Stomach (tissue), 9 donors: ENCODE data around the gene WDR82. TPM values are rescaled to one million over a fixed set of nuclear protein-coding genes. Genes with fewer than 3 reads are reported as not detected.

ENCODE experiments used
- DNase-seq, 2 donors: peaks; one replicate each; pipeline versions ENCODE4 v3.0.0 to v3.0.0-alpha.2; 2013 to 2019
- H3K27ac ChIP-seq, 5 donors: fragments of 200-600 bp in 4 of 5; sonication (generic) in 4 of 5; one replicate each; pipeline ENCODE4 v1.5.1; 2013 to 2019; ENCODE audit warnings: mild to moderate bottlenecking in 1 of 5, moderate library complexity in 1 of 5
- H3K27me3 ChIP-seq, 3 donors: fragments of 200-600 bp; sonication (generic); one replicate each; pipeline ENCODE4 v1.5.1; 2017 to 2019; ENCODE audit warnings: mixed run types in 1 of 3
- H3K36me3 ChIP-seq, 4 donors: fragments of 200-600 bp; sonication (generic); 1 replicate in 3 of 4; 2 replicates in 1 of 4; pipeline ENCODE4 v1.5.1; 2016 to 2019
- H3K4me1 ChIP-seq, 4 donors: fragments of 200-600 bp; sonication (generic); one replicate each; pipeline ENCODE4 v1.5.1; 2016 to 2019
- H3K4me3 ChIP-seq, 4 donors: fragments of 200-600 bp; sonication (generic) in 3 of 4; one replicate each; pipeline ENCODE4 v1.5.1; 2016 to 2019; ENCODE audit warnings: mild to moderate bottlenecking in 1 of 4
- H3K9me3 ChIP-seq, 4 donors: fragments of 200-600 bp; sonication (generic); one replicate each; pipeline ENCODE4 v1.5.1; 2016 to 2019
- CTCF ChIP-seq, 7 experiments: fragments of 450-650 bp in 4 of 7; fragments of 200-600 bp in 3 of 7; sonication (generic) in 3 of 7; IDR thresholded peaks; one replicate each; pipeline ENCODE4 v1.5.1; 2016 to 2019; ENCODE audit warnings: antibody characterized with exemption in 7 of 7, control low read depth in 2 of 7, mild to moderate bottlenecking in 1 of 7
- EP300 ChIP-seq: sonication (generic); formaldehyde crosslinking; IDR thresholded peaks from one replicate; pipeline ENCODE4 v1.6.1; 2017; ENCODE audit warnings: antibody characterized with exemption
- POLR2A ChIP-seq, 4 donors: fragments of 450-650 bp; IDR thresholded peaks; one replicate each; pipeline ENCODE4 v1.6.1; 2016; ENCODE audit warnings: antibody characterized with exemption in 4 of 4, control low read depth in 2 of 4, mild to moderate bottlenecking in 1 of 4, moderate library complexity in 1 of 4
- POLR2AphosphoS5 ChIP-seq, 3 donors: sonication (generic); formaldehyde crosslinking; IDR thresholded peaks; one replicate each; pipeline ENCODE4 v1.6.1; 2016; ENCODE audit warnings: antibody characterized with exemption in 3 of 3
- WGBS, 5 donors: extraction: QIAGEN DNeasy Blood & Tissue Kit in 3 of 5; methylation state at CpG; one replicate each; pipeline versions ENCODE4 v1.1.5 to v1.1.7; 2013 to 2018; 5-methylcytosine and 5-hydroxymethylcytosine counted together
- intact Hi-C: fragments of 100-400 bp; cut with DNase I; formaldehyde crosslinking; loops from one replicate; pipeline ENCODE4 v1.15.1; 2023; ENCODE audit warnings: low total_unique reads
- polyA plus RNA-seq, 3 donors: library from polyadenylated mRNA; stranded (reverse); fragments of 200-250 nt; gene quantifications; one replicate each; pipeline ENCODE4 v1.2.3, GENCODE V29; 2013
- total RNA-seq, 5 donors: library from RNA; depleted of rRNA; stranded (reverse); fragments of >200 nt; gene quantifications; one replicate each; pipeline versions ENCODE4 v1.1.0 to v1.2.3, GENCODE V29; 2014 to 2016
- donor health status: healthy with polysubstance abuse.
- donor health status: Bipolar disorder and iron deficiency.
- donor health status: healthy.

WDR82 gene
- total and polyA plus RNA-seq, 8 donors = 8.2 to 64.8 (median 29.2) TPM

- H3K4me1 ChIP-seq = peaks cover 1 to 22% (median 9%) of the 10 kb centered on the region in 4 donors
- H3K9me3 ChIP-seq = no peaks in the 10 kb centered on the region
- H3K4me3 ChIP-seq = no peak within 1 kb of the TSS
- H3K27ac ChIP-seq = peak within 1 kb of the TSS in 1 of 5 donors; percentile 42
- intact Hi-C loops = no loop called here
- TF ChIP-seq CTCF (IDR thresholded peaks at IDR 0.05) (no peak), POLR2AphosphoS5 (IDR thresholded peaks at IDR 0.05) (no peak), EP300 (no peak)
- peak in 1 of 2 donors; percentile 42 for DNase-seq
- 67 to 72% (median 70%) methylated on average over 9 of the region's 9 CpGs for WGBS, 5 donors
- no peaks in the 10 kb centered on the region for H3K27me3 ChIP-seq
- H3K36me3 ChIP-seq = peaks cover 26 to 41% (median 36%) of the 10 kb centered on the region in 4 donors
Measured at GRCh38 chr3:52225452-52226228, 52.8 kb downstream of the WDR82 start, which contains the start of gene TLR9. Gene TLR9 (minus strand): TSS chr3:52225645. CDS start chr3:52225529, 116 bp downstream.

- WGBS, 5 donors = 94 to 95% (median 94%) methylated on average over 32 of the region's 32 CpGs
- Histone ChIP-seq H3K4me1 (peaks cover 16 to 41% (median 27%) of the 10 kb centered on the region in 4 donors), H3K36me3 (peaks cover 7 to 21% (median 17%) of the 10 kb centered on the region in 4 donors), H3K27ac (no peak overlapping the region), H3K27me3 (no peaks in the 10 kb centered on the region), H3K9me3 (no peaks in the 10 kb centered on the region), H3K4me3 (no peak overlapping the region)
- TF ChIP-seq POLR2A (IDR thresholded peaks at IDR 0.05) (no peak), EP300 (no peak), POLR2AphosphoS5 (IDR thresholded peaks at IDR 0.05) (no peak), CTCF (IDR thresholded peaks at IDR 0.05) (no peak)
- intact Hi-C loops = loop anchor here (5.0 kb wide), 1 partner anchor 119 kb away; no protein-coding TSS in a partner anchor
- DNase-seq = no peak
Measured at GRCh38 chr3:52223449-52224408, 54.7 kb downstream of the WDR82 start.

GRCh38 chr3:52222319-52223221 lies 55.9 kb downstream of the WDR82 start:
- TF ChIP-seq CTCF (IDR thresholded peaks at IDR 0.05) = no peak
- TF ChIP-seq EP300 = no peak
- TF ChIP-seq POLR2AphosphoS5 (IDR thresholded peaks at IDR 0.05) = no peak
- TF ChIP-seq POLR2A (IDR thresholded peaks at IDR 0.05) = no peak
- Histone ChIP-seq H3K4me1 (peaks cover 26 to 52% (median 38%) of the 10 kb centered on the region in 4 donors), H3K36me3 (peaks cover 0 to 10% (median 5%) of the 10 kb centered on the region in 4 donors), H3K9me3 (no peaks in the 10 kb centered on the region), H3K4me3 (no peak overlapping the region), H3K27ac (no peak overlapping the region), H3K27me3 (no peaks in the 10 kb centered on the region)
- DNase-seq = no peak
- WGBS, 5 donors = 89 to 94% (median 90%) methylated on average over 31 to 41 of the region's 41 CpGs
- intact Hi-C loops = loop anchor here (5.0 kb wide), 1 partner anchor 120 kb away; no protein-coding TSS in a partner anchor
